Stimulated activated CD4-positive, alpha-beta T cell treated with anti-CD3 and anti-CD28 coated beads, Interleukin-2, amount 100 ng/mL, for 4 hours (primary cell): ENCODE measurements around the gene KRTAP10-5.

Experiments used
- DNase-seq: peaks from one replicate; pipeline ENCODE4 v3.0.0-alpha.2; 2020; ENCODE audit warnings: low read depth

The KRTAP10-5 gene

DNA sequence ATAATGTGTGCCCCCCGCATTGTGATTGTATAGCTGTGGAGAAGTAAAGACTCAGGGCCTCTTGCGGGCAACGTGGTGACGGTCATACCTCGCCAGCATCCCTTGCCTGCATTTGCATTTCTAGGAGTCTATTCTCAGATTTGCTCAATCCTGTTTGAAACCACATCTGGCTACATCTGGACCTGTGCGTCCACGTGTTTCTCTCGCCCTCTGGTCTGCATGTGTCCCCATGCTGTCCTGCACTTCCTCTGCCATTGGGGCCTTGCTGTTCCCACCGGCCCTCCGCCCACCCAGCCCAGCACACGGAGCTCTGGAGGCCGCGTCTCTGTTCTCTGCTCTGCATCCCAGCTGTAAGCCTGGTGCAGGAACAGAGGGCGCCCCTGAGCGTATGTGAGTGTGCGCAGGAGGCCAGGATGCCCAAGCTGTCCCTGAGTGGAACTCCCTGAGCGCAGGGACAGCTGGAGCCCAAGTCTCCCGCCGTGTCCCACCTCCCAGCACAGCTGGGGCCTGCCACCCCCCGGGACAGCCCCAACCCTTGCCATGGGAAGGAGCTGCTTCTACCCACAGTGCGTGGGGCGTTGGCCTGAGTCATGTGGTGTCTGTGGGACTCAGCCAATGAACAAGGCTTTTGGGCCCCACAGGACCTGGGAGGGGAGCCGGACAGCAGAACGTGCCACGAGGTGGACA lies 30.7 kb downstream of the KRTAP10-5 start:
- no peak for DNase-seq

DNA sequence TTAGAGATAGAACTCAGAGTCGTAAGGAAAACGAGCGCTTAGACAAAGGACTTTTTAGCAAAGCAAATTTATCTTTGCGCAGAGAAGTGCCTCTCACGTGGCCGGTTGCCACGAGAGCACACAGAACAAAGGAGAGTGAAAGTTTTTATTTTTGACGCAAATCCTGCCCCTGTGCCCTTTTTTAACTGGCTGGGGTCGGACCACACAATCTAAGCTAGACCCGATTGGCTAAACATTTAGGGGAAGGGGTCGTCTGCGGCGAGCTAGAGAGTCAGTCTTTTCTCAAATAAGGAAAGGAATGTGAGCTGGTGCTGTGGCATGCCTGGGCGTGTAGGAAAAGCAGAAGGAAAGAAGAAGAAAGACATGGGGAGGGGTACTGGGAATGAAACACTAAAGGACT lies 31.5 kb downstream of the KRTAP10-5 start:
- DNase-seq: no peak

DNA sequence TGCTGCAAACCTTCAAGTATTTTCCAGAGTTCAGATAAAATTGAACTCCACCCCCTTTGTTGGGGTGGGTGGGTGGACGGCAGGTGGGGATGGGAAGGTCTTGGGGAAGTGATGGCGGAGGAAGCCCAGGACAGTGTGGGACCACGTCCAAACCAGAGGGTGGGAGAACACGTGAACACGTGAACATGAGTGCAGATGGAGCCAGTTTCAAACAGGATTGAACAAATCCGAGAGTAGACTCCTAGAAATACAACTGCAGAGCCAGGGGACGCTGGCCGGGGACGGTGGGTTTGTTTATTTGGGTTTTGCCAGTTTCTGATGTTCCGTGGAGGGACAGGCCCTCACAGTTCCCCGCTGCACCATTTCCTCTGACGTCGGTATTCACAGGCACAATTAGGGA lies 32.0 kb downstream of the KRTAP10-5 start:
- no peak for DNase-seq

DNA sequence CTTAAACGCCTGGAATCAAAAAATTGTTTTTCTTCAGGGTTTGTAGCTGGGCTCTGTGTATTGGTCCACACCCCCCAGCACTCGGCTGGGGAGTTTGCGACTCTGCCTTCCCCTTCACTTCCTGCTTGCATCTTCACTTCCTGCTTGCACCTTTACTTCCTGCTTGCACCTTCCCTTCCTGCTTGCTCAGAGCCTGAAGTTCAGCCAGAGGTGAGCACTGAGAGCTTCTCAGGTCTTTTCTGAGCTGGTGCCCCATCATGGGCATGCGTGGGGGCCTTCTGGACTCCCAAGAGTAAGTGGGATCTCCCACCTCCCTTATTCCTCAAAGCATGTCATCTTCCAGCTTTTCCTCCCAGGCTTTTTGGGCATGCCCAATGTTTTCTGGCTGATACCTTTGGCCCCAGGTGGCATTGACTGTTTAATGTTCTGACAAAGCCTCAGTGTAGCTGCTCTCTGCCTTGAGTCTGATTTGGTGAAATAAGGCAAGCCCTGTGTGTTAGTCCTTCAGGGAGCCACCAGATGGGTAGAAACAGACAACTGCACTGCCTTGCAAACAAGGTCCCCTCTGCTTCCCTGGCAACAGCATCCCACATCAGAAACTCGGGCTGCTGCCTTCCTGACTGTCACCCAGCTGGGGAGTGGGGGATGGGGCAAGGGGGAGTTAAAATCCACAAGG lies 32.6 kb downstream of the KRTAP10-5 start:
- DNase-seq: peak; percentile 14

DNA sequence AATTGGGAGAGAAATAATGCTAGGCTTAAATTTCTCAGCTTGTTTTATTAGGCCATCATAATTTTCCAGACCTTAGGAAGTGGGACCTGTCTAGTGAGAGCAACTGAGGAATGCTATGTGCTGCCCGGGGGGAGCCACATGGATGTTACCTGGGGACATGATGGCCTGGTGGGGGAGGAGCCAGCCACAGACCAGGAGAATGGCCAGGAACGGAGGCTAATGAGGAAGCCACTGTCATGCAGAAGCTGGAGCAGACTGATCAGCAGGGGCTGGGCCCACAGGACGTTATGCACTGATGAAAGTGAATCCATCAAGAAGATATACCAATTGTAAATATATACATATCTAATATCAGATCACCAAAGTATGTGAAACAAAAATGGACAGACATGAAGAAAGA lies 35.8 kb downstream of the KRTAP10-5 start:
- no peak for DNase-seq

DNA sequence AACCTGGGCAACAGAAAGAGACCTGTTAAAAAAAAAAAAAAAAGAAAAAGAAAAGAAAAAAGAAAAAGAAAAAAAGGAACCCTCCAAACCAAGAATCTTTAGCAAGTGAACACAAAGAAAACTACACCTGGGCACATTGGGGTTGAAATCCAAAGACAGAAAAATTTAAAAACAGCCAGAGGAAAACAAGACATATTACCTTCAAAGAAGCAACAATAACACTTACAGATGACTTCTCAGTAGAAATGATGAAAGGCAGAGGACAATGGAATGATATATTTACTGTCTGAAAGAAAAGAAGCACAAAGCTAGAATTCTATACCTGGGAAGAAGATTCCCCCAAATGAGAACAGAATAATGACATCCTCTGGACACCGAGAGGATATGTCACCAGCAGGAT lies 37.7 kb downstream of the KRTAP10-5 start:
- DNase-seq: no peak

DNA sequence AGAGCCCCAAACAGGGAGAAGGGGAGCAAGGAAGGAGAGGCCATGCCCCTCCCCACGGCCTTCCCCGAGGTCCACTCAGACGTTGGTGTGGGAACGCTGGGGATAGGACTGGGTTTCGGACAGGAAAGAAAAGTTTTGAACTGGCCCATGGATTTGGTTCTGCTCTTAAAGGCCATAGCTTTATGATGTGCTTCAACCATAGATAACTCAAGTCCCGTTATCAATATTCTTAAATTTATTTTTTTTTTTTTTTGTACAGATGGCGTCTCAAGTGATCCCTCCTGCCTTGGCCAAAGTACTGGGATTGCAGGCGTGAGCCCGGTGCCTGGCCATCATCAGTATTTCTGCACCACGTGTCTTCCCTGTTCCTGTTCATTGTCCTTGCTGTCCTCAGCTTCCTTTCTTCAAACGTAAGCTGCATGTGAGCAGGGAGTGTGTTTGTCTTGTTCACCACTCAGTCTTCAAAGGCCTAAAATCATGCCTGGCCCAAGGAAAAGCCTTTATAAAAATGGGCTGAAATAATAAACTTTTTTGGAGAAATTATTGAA lies 39.6 kb downstream of the KRTAP10-5 start:
- no peak for DNase-seq

DNA sequence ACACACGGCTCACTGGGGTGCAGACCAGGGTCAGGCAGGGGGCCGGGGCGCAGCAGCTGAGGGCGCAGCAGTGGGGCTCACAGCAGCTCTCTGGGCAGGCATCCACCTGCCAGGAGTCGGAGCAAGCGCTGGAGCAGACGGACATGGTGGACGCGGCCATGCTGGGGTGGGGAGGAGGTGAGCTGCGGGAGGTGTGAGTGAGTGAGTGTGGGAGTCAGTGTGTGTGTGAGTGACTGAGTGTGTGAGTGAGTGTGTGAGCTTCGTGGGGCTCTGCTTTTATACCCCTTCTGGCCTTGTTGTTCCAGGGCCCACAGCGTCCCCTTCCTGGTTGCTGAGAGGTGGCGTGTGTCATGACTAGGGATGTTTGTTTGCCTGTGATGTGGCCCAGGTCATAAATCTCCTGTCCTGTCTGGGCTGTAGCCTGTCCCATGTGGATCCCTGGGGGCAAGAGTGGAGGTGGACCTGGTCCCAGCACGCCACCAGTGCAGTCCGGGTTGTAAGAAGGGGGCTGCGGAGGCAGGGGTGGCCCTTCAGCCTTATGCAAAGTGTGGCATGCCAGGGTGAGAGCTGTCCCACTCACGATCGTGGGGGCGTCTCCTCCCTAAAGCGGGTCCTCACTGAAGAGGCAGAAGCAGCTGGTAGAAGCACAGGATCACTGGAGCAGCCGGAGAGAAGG lies 40.3 kb downstream of the KRTAP10-5 start, which contains the start of gene KRTAP10-1:
Gene KRTAP10-1, minus strand, starts transcription at position 205 of the 676 bp plus-strand sequence. Its CDS starts 45 bp downstream, at position 160.
- no peak for DNase-seq

DNA sequence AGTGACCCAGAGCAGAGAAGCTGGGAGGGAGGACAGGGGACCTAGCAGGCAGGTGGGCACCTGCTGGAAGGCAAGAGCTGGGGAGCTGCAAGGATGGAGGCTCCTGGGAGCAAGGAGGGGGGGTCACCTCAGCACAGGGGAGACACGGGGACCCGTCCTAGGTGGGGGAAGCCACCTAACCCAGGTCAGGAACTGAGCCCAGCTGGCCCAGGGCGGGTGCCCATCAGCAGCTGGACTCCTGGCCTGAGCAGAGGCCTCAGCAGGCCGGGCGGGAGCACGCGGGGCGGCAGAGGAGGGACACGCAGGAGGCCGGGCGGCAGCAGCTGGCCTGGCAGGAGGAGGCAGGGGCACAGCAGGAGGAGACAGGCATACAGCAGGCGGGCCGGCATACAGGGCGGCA lies 41.4 kb downstream of the KRTAP10-5 start:
- DNase-seq: no peak

DNA sequence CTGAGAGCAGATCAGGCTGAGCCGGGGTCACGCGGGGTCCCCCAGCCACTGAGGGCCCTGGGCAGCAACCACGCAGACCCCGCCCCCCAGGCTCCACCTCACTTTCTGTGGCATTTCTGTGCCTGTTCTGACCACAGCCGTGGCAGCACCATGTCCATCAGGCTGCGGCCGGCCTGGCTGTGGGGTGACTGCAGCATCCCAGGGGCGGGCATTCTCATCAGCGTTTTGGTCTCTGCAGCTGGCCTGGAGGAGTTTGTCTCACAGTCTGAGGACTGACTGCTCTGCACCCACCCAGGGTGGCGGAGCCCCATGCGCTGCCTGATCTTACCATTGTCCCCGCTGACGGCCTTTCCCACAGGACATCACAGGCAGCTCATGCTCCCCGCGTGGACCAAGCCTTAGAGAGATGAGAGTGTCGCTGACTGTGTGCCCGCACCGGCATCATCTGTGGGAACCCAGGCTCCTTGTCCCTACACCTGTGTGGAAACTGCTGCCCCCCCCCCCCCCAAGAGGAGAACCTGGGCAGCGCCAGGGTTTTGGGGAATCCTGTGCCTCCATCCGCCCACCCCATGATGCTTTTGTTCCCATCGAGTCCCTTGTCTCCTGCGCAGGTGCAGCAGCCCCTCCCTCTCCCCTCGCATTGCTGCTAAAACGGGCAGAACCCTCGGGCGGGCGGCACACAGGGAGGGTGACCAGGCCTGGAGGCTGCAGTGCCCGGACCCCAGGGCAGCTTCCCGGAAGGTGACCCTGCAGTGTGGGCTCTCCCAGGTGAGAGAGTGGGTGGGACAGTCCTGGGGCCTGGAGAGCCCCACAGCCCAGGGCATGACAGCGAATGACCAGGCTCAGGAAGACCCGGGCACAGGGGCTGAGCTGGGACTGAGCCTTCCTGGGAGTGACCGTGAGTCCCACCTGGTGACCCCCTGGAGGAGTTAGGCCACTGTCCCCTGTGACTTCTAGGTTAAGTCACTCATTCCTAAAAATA lies 42.2 kb downstream of the KRTAP10-5 start:
- DNase-seq: no peak

DNA sequence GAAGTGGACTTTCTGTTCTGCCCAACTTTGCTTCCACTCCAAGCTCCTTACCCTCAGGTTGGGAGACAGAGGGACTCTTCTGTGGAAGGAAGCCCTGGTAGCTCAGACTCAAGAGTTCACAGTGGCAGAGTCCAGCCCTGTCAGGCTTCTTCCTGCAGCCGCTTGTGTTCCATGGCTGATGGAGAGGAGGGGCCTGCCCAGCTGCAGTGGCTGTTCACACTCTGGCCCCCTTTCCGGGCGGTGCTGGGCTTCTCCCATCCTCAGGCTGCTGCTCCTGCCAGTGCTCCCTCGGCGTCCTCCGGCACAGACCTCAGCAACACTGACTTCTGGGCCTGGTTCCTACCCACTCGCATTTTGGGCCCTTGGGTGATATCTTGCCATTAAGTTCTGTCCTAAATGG lies 44.4 kb downstream of the KRTAP10-5 start:
- no peak for DNase-seq

DNA sequence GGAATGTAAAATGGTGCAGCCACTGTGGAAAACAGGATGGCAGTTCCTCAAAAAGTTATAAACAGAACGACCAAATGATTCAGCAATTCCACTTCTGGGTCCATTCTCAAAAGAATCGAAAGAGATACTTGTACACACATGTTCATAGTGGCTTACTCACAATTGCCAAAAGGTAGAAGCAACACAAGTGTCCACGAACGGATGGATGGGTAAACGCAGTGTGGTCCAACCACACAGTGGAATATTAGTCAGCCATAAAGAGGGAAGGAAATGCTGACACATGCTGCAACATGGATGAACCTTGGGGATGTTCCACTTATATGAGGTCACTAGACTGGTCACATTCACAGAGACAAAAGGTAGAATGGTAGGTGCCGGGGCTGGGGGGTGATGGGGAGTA lies 45.7 kb downstream of the KRTAP10-5 start:
- no peak for DNase-seq

DNA sequence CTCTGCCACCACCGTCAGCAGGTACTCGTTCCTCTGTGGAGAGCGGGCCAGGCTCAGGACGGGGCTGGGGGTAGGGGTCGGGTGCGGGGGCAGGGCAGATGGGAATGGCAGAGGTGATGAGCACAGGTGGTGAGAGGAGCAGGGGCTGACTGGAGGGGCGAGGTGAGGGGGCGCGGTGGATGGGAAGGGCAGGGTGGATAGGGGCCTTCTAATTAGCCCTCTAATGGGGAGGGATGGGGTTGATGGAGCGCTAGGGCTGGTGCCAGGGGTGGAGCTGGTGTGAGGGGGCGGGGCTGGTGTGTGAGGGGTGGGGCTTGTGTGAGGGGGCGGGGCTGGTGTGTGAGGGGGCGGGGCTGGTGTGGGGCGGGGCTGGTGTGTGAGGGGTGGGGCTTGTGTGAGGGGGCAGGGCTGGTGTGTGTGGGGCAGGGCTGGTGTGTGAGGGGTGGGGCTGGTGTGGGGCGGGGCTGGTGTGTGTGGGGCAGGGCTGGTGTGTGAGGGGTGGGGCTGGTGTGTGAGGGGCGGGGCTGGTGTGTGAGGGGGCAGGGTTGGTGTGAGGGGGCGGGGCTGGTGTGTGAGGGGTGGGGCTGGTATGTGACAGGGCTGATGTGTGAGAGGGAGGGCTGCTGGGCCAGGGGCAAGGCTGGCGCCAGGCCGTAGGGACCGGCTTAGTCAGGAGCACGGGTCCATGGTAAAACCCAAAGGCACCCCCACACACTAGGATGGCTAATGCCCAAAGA lies 46.3 kb downstream of the KRTAP10-5 start:
- no peak for DNase-seq

DNA sequence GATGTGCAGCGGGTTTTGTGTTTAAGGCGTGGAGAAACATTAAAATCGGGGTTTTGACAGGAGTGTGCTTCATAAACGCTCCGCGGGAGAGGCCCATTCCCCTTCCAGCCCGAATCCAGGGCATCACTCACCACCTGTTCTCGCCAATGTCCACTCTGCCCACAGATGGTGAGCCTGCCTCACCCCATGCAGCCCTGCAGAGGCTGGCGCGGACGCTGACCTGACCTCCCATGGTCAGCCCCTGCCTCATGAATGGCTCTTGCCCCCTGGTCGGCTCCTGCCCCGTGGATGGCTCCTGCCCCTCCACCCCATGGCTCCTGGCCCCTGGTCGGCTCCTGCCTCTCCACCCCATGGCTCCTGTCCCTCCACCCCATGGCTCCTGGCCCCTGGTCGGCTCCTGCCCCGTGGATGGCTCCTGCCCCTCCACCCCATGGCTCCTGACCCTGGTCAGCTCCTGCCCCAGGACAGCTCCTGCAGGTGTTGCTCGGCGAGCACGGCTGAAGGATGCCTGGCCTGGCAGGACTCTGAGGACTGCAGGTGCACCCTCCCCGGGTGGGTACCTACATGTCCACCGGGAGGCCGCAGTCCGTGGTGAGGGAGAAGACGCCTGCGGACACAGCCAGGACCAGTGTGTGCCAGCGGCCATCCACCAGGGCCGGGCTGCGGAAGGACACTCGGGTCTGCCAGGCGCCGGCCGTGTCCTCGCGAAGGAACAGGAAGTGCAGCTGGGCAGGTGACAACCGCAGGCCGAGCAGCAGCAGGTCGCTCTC lies 47.1 kb downstream of the KRTAP10-5 start:
- no peak for DNase-seq

DNA sequence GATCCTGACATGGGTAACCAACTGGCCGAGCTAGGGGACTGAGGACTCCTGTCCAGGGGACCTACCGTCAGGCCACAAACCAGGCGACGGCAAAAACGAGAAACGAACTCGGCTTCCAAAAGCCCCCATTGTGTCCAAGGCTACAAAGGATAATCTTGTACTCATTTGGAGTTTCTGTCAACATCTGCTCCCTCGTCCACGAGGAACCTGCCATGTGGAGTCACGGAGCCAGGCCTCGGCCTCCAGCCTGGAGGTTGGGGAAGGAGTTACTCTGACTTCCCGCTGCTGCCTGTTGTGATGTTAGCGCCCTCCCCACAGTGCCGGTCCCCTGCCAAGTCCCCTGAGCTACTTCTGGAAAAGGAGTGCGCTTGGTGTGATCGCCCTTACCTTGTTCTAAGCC lies 47.7 kb downstream of the KRTAP10-5 start:
- DNase-seq: no peak

DNA sequence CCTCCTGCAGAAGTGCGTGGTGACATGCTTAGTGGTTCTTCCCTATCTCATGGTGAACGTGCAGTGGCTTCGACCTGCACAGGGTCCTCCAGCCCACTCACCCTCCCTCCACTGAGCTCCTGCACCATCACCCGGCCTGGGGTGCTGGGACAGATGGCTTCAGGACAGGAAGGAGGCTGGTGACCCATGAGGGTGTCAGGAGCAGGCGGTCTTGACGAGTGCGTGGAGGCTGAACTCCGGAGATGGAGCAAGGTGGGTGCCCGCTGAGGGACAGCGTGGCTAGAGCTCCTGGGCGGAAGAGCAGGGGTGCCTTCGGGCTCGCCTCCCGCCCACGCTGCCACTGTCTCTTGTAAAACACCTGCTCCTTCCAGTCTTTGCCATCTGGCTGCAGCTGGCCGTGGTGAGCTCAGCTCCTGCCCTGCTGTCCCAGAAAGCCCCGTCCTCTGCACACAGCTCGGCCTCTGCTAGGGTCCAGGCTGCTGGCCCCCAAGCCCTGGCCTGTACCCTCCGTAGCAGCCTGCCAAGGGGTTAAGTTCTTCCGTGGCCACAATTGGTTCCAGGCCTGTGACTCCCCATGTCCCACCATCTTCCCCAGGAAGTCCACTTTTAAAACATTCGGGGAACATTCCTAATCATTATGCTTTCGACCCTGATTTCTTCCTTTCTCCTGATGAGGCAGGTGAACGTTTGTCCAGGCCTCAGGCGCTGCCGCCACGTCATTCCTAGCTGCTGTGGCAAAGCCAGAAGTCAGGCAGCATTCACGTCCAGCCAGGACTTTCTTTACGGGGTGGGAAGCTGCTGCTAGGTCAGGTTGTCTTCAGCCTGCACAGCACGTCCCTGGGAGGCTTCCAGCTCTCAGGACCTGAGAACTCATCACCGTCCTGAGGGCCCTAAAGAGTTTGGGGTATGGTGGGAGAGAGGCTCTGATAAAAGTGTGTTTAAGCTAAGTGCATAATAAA lies 48.5 kb downstream of the KRTAP10-5 start:
- no peak for DNase-seq

DNA sequence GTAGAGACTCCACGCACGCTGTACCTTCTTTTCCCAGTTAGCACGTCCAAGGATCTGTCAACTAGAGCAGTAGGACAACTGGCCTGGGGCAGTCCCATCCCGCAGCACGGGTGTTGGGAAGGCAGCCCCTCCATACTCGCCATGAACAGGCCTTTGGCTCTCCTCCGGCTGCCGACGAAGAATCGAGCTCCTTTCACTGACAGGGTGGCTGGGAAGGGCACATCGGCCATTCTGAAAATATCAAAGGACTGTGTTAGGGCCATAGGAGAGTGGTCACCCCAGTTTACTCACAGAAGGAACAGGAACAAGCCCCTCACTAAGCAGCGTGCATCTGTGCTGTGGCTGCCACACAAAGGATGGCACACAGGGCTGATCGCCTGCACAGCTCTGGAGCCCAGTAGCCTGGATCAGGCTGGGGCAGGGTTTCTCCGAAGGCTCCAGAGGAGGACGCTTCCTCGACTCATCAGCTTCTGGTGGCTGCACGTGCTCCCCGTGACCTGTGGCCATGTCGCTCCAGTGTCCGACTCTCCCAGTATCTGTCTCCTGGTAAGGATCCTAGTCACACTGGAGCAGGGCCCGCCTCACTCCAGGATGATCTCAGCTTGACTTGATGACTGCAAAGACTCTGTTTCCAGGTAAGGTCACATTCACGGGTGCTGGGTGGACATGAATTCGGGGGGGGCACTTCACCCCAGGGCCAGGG lies 49.4 kb downstream of the KRTAP10-5 start:
- no peak for DNase-seq

DNA sequence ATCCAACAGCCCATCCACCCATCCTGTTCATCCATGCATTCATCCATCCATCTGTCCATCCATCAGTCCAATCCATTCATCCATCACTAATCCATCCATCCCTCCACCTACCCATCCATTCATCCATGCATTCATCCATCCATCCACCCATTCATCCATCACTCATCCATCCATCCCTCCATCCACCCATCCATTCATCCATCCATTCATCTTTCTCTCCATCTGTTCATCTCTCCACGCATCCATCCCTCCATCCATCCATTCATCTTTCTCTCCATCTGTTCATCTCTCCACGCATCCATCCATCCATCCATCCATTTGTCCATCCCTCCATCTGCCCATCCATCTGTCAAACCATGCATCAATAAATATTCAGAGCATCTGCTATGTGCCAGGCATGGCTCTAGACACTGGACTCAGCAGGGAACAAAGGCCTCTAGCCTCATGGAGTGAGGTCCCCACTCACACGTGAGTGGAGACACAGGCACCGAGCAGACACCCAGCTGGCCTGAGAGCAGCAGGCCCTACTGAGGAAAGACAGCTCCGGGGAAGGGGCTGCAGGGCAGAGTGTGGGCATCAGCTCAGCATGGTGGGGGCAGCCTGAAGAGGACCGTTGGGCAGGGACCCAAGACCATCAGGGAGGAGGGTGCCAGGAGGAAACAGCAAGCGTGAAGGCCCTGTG lies 50.0 kb downstream of the KRTAP10-5 start:
- DNase-seq: no peak
